Measurements from ENCODE around the gene TPK1. TPM values are rescaled to one million over a fixed set of nuclear protein-coding genes. Genes with fewer than 3 reads are reported as not detected.
A peak's percentile ranks its signal among the peaks of the same experiment; 100 is the strongest.

The TPK1 gene
- total RNA-seq, 1 donor from 2014 or later = 7.6 TPM

DNA sequence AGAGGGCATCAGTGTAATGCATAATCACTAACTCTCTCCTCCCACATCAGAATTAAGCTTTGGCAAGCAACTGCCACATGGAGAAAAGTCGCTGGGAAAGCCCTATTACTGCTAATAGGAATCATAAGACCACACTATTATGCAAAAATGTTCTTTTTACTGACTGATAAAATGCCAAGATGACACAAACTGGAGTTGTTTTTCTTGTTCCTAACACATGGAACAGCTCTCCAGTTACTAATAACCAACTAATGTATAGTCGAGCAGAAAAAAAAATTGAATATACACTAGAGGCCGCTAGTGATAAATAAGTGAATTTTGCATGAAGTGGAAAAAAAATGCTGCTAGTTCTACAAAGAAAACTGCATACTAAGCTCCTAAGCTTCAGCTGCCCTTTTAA lies 165.6 kb downstream of the TPK1 start:
- no peak for DNase-seq
- Histone ChIP-seq H3K36me3 (no peaks in the 10 kb centered on the region), H3K4me3 (no peak overlapping the region), H3K27me3 (no peaks in the 10 kb centered on the region), H3K4me1 (no peaks in the 10 kb centered on the region), H3K9me3 (no peaks in the 10 kb centered on the region), H3K27ac (no peak overlapping the region)
- intact Hi-C loops (cut with DNase I) = no loop called here
- TF ChIP-seq, protein P1, sequence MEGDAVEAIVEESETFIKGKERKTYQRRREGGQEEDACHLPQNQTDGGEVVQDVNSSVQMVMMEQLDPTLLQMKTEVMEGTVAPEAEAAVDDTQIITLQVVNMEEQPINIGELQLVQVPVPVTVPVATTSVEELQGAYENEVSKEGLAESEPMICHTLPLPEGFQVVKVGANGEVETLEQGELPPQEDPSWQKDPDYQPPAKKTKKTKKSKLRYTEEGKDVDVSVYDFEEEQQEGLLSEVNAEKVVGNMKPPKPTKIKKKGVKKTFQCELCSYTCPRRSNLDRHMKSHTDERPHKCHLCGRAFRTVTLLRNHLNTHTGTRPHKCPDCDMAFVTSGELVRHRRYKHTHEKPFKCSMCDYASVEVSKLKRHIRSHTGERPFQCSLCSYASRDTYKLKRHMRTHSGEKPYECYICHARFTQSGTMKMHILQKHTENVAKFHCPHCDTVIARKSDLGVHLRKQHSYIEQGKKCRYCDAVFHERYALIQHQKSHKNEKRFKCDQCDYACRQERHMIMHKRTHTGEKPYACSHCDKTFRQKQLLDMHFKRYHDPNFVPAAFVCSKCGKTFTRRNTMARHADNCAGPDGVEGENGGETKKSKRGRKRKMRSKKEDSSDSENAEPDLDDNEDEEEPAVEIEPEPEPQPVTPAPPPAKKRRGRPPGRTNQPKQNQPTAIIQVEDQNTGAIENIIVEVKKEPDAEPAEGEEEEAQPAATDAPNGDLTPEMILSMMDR (IDR thresholded peaks at IDR 0.05) = peak; percentile 14
- no peak for ATAC-seq

DNA sequence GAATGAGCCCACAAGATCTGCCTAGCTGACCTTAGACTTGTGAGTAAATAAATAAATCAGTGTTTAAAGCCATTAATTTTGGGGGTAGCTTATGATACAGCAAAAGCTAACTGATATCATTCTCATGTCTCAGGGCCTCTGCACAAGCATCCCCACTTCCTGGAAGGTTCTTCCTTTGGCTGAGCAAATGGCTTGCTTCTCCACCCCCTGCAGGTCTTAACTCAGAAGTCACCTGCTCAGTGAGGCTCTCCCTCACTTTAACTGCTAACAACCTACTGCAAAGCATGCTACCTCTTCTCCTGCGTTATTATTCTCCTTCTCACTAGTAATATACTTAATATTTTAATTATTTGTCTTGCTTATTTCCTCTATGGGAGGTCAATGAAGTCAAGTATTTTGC lies 167.3 kb downstream of the TPK1 start:
- H3K4me1 ChIP-seq = no peaks in the 10 kb centered on the region
- TF ChIP-seq, protein P1 (IDR thresholded peaks at IDR 0.05) = no peak
- no peak overlapping the region for H3K27ac ChIP-seq
- ATAC-seq (no peak), DNase-seq (no peak)
- H3K4me3 ChIP-seq = no peak overlapping the region
- intact Hi-C loops (cut with DNase I) = no loop called here
- H3K36me3 ChIP-seq = no peaks in the 10 kb centered on the region
- H3K27me3 ChIP-seq = no peaks in the 10 kb centered on the region
- no peaks in the 10 kb centered on the region for H3K9me3 ChIP-seq

GRCh38 chr7:144665689-144666381 lies 170.0 kb downstream of the TPK1 start:
- Histone ChIP-seq H3K4me1 (no peaks in the 10 kb centered on the region), H3K27ac (no peak overlapping the region), H3K36me3 (no peaks in the 10 kb centered on the region), H3K27me3 (no peaks in the 10 kb centered on the region), H3K4me3 (no peak overlapping the region), H3K9me3 (no peaks in the 10 kb centered on the region)
- intact Hi-C loops (cut with DNase I) = no loop called here
- DNase-seq (no peak), ATAC-seq (no peak)
- TF ChIP-seq, protein P1 (IDR thresholded peaks at IDR 0.05) = no peak

DNA sequence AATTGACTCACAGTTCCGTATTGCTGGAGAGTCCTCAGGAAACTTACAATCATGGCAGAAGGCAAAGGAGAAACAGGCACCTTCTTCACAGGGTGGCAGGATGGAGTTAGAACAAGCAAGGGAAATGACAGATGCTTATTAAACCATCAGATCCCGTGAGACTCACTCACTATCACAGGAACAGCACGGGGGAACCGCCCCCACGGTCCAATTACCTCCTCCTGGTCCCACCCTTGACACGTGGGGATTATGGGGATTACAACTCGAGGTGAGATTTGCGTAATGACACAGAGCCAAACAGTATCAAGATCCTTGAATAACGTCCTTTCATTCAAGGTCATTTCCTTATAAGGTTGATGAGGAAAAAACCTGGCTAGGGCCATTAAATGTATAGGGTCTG lies 176.6 kb downstream of the TPK1 start:
- Histone ChIP-seq H3K4me1 (no peaks in the 10 kb centered on the region), H3K36me3 (no peaks in the 10 kb centered on the region), H3K27ac (no peak overlapping the region), H3K4me3 (no peak overlapping the region), H3K27me3 (no peaks in the 10 kb centered on the region), H3K9me3 (no peaks in the 10 kb centered on the region)
- DNase-seq = no peak
- intact Hi-C loops (cut with DNase I) = no loop called here
- no peak for ATAC-seq
- TF ChIP-seq, protein P1 (IDR thresholded peaks at IDR 0.05) = no peak

DNA sequence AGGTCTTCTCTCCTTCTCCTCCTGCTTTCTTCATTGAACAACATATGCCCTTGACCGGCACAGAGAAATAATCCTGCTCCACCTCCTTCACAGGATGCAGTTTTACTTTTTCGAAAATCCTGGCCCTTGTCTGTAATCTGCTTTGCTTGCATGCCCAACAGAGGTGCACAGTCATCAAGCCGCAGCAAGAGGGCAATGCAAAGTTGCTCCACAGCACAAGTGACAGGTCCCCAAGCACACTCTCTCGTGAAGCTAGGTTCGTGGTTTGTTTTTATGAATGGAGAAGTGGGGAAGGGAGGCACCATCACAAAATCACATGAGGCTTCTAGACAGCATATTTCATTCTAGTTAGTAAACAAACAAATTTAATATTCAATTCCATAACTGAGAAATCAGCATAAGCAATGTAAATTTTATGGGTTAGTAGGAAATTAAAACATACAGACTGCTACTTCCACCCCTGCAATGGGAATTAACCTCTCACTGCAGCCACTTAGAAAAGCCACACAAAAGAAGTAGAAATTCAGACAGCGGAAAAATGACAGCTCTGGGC lies 178.8 kb downstream of the TPK1 start:
- H3K27ac ChIP-seq = no peak overlapping the region
- H3K27me3 ChIP-seq = no peaks in the 10 kb centered on the region
- TF ChIP-seq, protein P1 (IDR thresholded peaks at IDR 0.05) = no peak
- H3K4me3 ChIP-seq = no peak overlapping the region
- H3K9me3 ChIP-seq = no peaks in the 10 kb centered on the region
- H3K4me1 ChIP-seq = no peaks in the 10 kb centered on the region
- ATAC-seq (peak; percentile 48), DNase-seq (no peak)
- intact Hi-C loops (cut with DNase I) = no loop called here
- no peaks in the 10 kb centered on the region for H3K36me3 ChIP-seq

Measured in upper lobe of right lung (tissue), 1 donor.